Mesenchymal stem cell (in vitro differentiated cells and primary cell): ENCODE results near the gene GNAO1.

Source experiments
- DNase-seq: peaks from one replicate; pipeline ENCODE4 v3.0.0-alpha.2; 2013
- H2AFZ ChIP-seq: one replicate; pipeline ENCODE4 v1.6.1; 2013; ENCODE audit warnings: low read depth, mild to moderate bottlenecking, control low read depth, inconsistent platforms, low read length, moderate library complexity
- H2AK5ac ChIP-seq: 2 replicates; pipeline ENCODE4 v1.6.1; 2013; ENCODE audit warnings: low read length, moderate library complexity, mild to moderate bottlenecking, inconsistent platforms; ENCODE audit not compliant: severe bottlenecking
- H2BK120ac ChIP-seq: one replicate; pipeline ENCODE4 v1.6.1; 2013; ENCODE audit warnings: low read depth, mild to moderate bottlenecking, inconsistent platforms, low read length, moderate library complexity
- H2BK12ac ChIP-seq, 2 experiments: one replicate each; pipeline ENCODE4 v1.6.1; 2013; ENCODE audit warnings: inconsistent platforms in 2 of 2, low read length in 2 of 2, mild to moderate bottlenecking in 2 of 2, moderate library complexity in 2 of 2, control low read depth in 1 of 2
- H2BK15ac ChIP-seq: one replicate; pipeline ENCODE4 v1.6.1; 2013; ENCODE audit warnings: mild to moderate bottlenecking, low read depth, inconsistent platforms; ENCODE audit not compliant: poor library complexity, severe bottlenecking
- H2BK5ac ChIP-seq: 2 replicates; pipeline ENCODE4 v1.6.1; 2013; ENCODE audit warnings: low read depth, mild to moderate bottlenecking, low read length, control low read depth, inconsistent platforms; ENCODE audit not compliant: poor library complexity, severe bottlenecking
- H3K14ac ChIP-seq, 2 experiments: one replicate each; pipeline ENCODE4 v1.6.1; 2013; ENCODE audit warnings: inconsistent platforms in 2 of 2, low read length in 2 of 2, control low read depth in 1 of 2, mild to moderate bottlenecking in 1 of 2, moderate library complexity in 1 of 2
- H3K18ac ChIP-seq, 2 experiments: one replicate each; pipeline ENCODE4 v1.6.1; 2013; ENCODE audit warnings: inconsistent platforms in 2 of 2, low read length in 2 of 2, control low read depth in 1 of 2, low read depth in 1 of 2, mild to moderate bottlenecking in 1 of 2
- H3K23ac ChIP-seq, 2 experiments: one replicate each; pipeline ENCODE4 v1.6.1; 2013; ENCODE audit warnings: inconsistent platforms in 2 of 2, low read length in 2 of 2, mild to moderate bottlenecking in 2 of 2, moderate library complexity in 2 of 2, control low read depth in 1 of 2
- H3K27ac ChIP-seq: 2 replicates; pipeline ENCODE4 v1.5.1; 2013; ENCODE audit warnings: mild to moderate bottlenecking, moderate library complexity, low read length, control low read depth, inconsistent platforms; ENCODE audit not compliant: poor library complexity, severe bottlenecking
- H3K27me3 ChIP-seq, 2 experiments: 2 replicates each; pipeline versions ENCODE4 v1.6.1 to v1.7.0; 2013; ENCODE audit warnings: low read length in 2 of 2, mild to moderate bottlenecking in 2 of 2, moderate library complexity in 2 of 2, control low read depth in 1 of 2, inconsistent platforms in 1 of 2; ENCODE audit not compliant: control insufficient read depth in 1 of 2, insufficient read depth in 1 of 2
- H3K36me3 ChIP-seq, 2 experiments: 2 replicates each; pipeline versions ENCODE4 v1.6.1 to v1.7.0; 2013; ENCODE audit warnings: low read length in 2 of 2, control low read depth in 1 of 2, inconsistent platforms in 1 of 2, low read depth in 1 of 2, mild to moderate bottlenecking in 1 of 2; ENCODE audit not compliant: insufficient read depth in 2 of 2, control insufficient read depth in 1 of 2
- H3K4ac ChIP-seq, 2 experiments: one replicate each; pipeline ENCODE4 v1.6.1; 2013; ENCODE audit warnings: inconsistent platforms in 2 of 2, low read length in 2 of 2, mild to moderate bottlenecking in 2 of 2, moderate library complexity in 2 of 2, control low read depth in 1 of 2, low read depth in 1 of 2
- H3K4me1 ChIP-seq: 2 replicates; pipeline ENCODE4 v1.6.1; 2013; ENCODE audit warnings: low read depth, low read length, control low read depth; ENCODE audit not compliant: control insufficient read depth, insufficient read depth
- H3K4me2 ChIP-seq: 2 replicates; pipeline ENCODE4 v1.6.1; 2013; ENCODE audit warnings: low read length, mild to moderate bottlenecking, inconsistent platforms; ENCODE audit not compliant: poor library complexity, severe bottlenecking
- H3K4me3 ChIP-seq, 2 experiments: 2 replicates each; pipeline versions ENCODE4 v1.5.1 to v1.7.0; 2013; ENCODE audit warnings: low read length in 2 of 2, mild to moderate bottlenecking in 2 of 2, control low read depth in 1 of 2, low read depth in 1 of 2; ENCODE audit not compliant: insufficient read depth in 1 of 2
- H3K79me1 ChIP-seq: replicated peaks from 2 replicates; pipeline ENCODE4 v1.6.1; 2013; ENCODE audit warnings: mild to moderate bottlenecking, control low read depth, low read length, inconsistent platforms; ENCODE audit not compliant: poor library complexity, severe bottlenecking
- H3K9ac ChIP-seq: 2 replicates; pipeline ENCODE4 v1.7.0; 2013; ENCODE audit warnings: mild to moderate bottlenecking, low read length, moderate library complexity
- H3K9me3 ChIP-seq: 2 replicates; pipeline ENCODE4 v1.7.0; 2013; ENCODE audit warnings: mild to moderate bottlenecking, low read length; ENCODE audit not compliant: control insufficient read depth
- H4K8ac ChIP-seq: one replicate; pipeline ENCODE4 v1.6.1; 2013; ENCODE audit warnings: inconsistent platforms, mild to moderate bottlenecking, low read length, moderate library complexity
- H4K91ac ChIP-seq: one replicate; pipeline ENCODE4 v1.6.1; 2013; ENCODE audit warnings: mild to moderate bottlenecking, low read length, inconsistent platforms
- WGBS: methylation state at CpG from one replicate; pipeline ENCODE4 v1.1.7; 2013; ENCODE audit warnings: mixed read lengths; 5-methylcytosine and 5-hydroxymethylcytosine counted together

The GNAO1 gene

GRCh38 chr16:56347670-56348069 lies 156.4 kb downstream of the GNAO1 start:
- Histone ChIP-seq H3K9me3 (no peaks in the 10 kb centered on the region), H3K27me3 (peaks cover 15 to 38% of the 10 kb centered on the region in 2 experiments), H3K4me2 (no peak overlapping the region), H2AK5ac (no peak overlapping the region), H3K79me1 (no peaks in the 10 kb centered on the region), H3K27ac (no peak overlapping the region), H3K36me3 (no peaks in the 10 kb centered on the region), H3K23ac (no peak overlapping the region), H4K8ac (no peak overlapping the region), H2BK120ac (no peak overlapping the region), H2BK5ac (no peak overlapping the region), H3K4me1 (no peaks in the 10 kb centered on the region), H2AFZ (no peak overlapping the region), H3K14ac (no peak overlapping the region), H4K91ac (no peak overlapping the region), H3K4me3 (no peak overlapping the region), H2BK15ac (no peak overlapping the region), H2BK12ac (no peak overlapping the region), H3K18ac (no peak overlapping the region), H3K9ac (no peak overlapping the region), H3K4ac (no peak overlapping the region)
- 85% methylated on average over 5 of the region's 11 CpGs for WGBS
- DNase-seq, result no peak

- Histone ChIP-seq H3K4me3 (no peak overlapping the region), H3K27me3 (peaks cover 15 to 41% of the 10 kb centered on the region in 2 experiments), H2BK12ac (no peak overlapping the region), H3K4me2 (no peak overlapping the region), H3K27ac (no peak overlapping the region), H4K8ac (no peak overlapping the region), H3K9me3 (no peaks in the 10 kb centered on the region), H2BK15ac (no peak overlapping the region), H3K36me3 (no peaks in the 10 kb centered on the region), H3K23ac (no peak overlapping the region), H4K91ac (no peak overlapping the region), H3K4ac (no peak overlapping the region), H3K14ac (no peak overlapping the region), H2AFZ (no peak overlapping the region), H3K79me1 (no peaks in the 10 kb centered on the region), H2AK5ac (no peak overlapping the region), H3K18ac (no peak overlapping the region), H2BK120ac (no peak overlapping the region), H3K9ac (no peak overlapping the region), H3K4me1 (no peaks in the 10 kb centered on the region), H2BK5ac (no peak overlapping the region)
- no peak for DNase-seq
- WGBS, result 87% methylated on average over 25 of the region's 25 CpGs
Measured at GRCh38 chr16:56348168-56349085, 157.1 kb downstream of the GNAO1 start.

- Histone ChIP-seq H3K36me3 (no peaks in the 10 kb centered on the region), H2BK120ac (no peak overlapping the region), H3K9ac (no peak overlapping the region), H3K4me3 (no peak overlapping the region), H4K91ac (no peak overlapping the region), H3K4ac (no peak overlapping the region), H2BK5ac (no peak overlapping the region), H3K9me3 (no peaks in the 10 kb centered on the region), H3K79me1 (no peaks in the 10 kb centered on the region), H2AFZ (no peak overlapping the region), H3K14ac (no peak overlapping the region), H3K27ac (no peak overlapping the region), H2BK15ac (no peak overlapping the region), H3K18ac (no peak overlapping the region), H3K4me1 (no peaks in the 10 kb centered on the region), H2BK12ac (no peak overlapping the region), H3K23ac (no peak overlapping the region), H2AK5ac (no peak overlapping the region), H3K4me2 (no peak overlapping the region), H4K8ac (no peak overlapping the region), H3K27me3 (peaks cover 15 to 41% of the 10 kb centered on the region in 2 experiments)
- no peak for DNase-seq
- no CpG with 5 or more reads among the region's 2 CpGs for WGBS
Measured at GRCh38 chr16:56349086-56349415, 157.8 kb downstream of the GNAO1 start.

- no peak overlapping the region for H3K4me3 ChIP-seq
- no peak overlapping the region for H3K4ac ChIP-seq
- H3K4me1 ChIP-seq, result no peaks in the 10 kb centered on the region
- no peak overlapping the region for H2AFZ ChIP-seq
- no peak overlapping the region for H2AK5ac ChIP-seq
- DNase-seq, result no peak
- peak overlapping the region; percentile 54 for H4K91ac ChIP-seq
- H2BK5ac ChIP-seq, result no peak overlapping the region
- H3K36me3 ChIP-seq, result no peaks in the 10 kb centered on the region
- no peak overlapping the region for H3K4me2 ChIP-seq
- H3K9me3 ChIP-seq, result no peaks in the 10 kb centered on the region
- H3K9ac ChIP-seq, result no peak overlapping the region
- H3K14ac ChIP-seq, result no peak overlapping the region
- no peak overlapping the region for H2BK15ac ChIP-seq
- no peak overlapping the region for H2BK12ac ChIP-seq
- no peak overlapping the region for H3K18ac ChIP-seq
- peaks cover 15 to 41% of the 10 kb centered on the region in 2 experiments for H3K27me3 ChIP-seq
- WGBS, result 95% methylated on average over 16 of the region's 16 CpGs
- no peak overlapping the region for H3K27ac ChIP-seq
- H3K23ac ChIP-seq, result no peak overlapping the region
- H3K79me1 ChIP-seq, result no peaks in the 10 kb centered on the region
- H2BK120ac ChIP-seq, result no peak overlapping the region
- no peak overlapping the region for H4K8ac ChIP-seq
Measured at GRCh38 chr16:56349711-56350161, 158.4 kb downstream of the GNAO1 start.
